ENCODE data around the gene HS3ST4. TPM values are rescaled to one million over a fixed set of nuclear protein-coding genes. Genes with fewer than 3 reads are reported as not detected.
"Not testable (repeated sequence)": the region's sequence is repeated elsewhere in the genome, so short reads cannot be mapped to it uniquely, and the experiment has no call there.

Gene HS3ST4
- total RNA-seq, 1 experiment from 2014 or later: not detected

- H3K4me3 ChIP-seq (replicated peaks in 1 of 2; ENCODE audit: low read depth in 1 of 2, low read length in 2 of 2); H3K27me3 ChIP-seq (ENCODE audit: insufficient read depth, low read length); CTCF ChIA-PET; H3K9me3 ChIP-seq (ENCODE audit: control insufficient read depth in 1 of 2, insufficient read depth in 1 of 2, low read depth in 1 of 2, low read length in 2 of 2); POLR2A ChIA-PET; H3K36me3 ChIP-seq (ENCODE audit: control insufficient read depth in 1 of 2, insufficient read depth in 2 of 2, low read length in 2 of 2); H4K20me1 ChIP-seq (ENCODE audit: insufficient read depth); H3K9ac ChIP-seq (ENCODE audit: low read length); intact Hi-C loops (cut with micrococcal nuclease); H3K9me2 ChIP-seq (ENCODE audit: insufficient read depth); DNase-seq (ENCODE audit: low read depth, low spot score); H3K27ac ChIP-seq (ENCODE audit: low read depth, low read length); H3K4me2 ChIP-seq (ENCODE audit: low read length); H3K4me1 ChIP-seq (ENCODE audit: control insufficient read depth in 1 of 2, insufficient read depth in 2 of 2, low read length in 2 of 2); ATAC-seq; RAD21 ChIA-PET (ENCODE audit: low non-redundant PET in 1 of 2, low total read pairs in 2 of 2, uncharacterized antibody in 2 of 2, unreplicated experiment in 2 of 2); H2AFZ ChIP-seq (ENCODE audit: low read depth, low read length, poor library complexity, severe bottlenecking); H3K79me2 ChIP-seq (ENCODE audit: insufficient read depth, low read length); BruUV-seq (replicated peaks): not testable (repeated sequence)
These were observed 406.4 kb downstream of the HS3ST4 start for GRCh38 chr16:26098206-26098605.

GRCh38 chr16:26102369-26102768 lies 410.6 kb downstream of the HS3ST4 start:
- H3K9me3 ChIP-seq (ENCODE audit: control insufficient read depth in 1 of 2, insufficient read depth in 1 of 2, low read depth in 1 of 2, low read length in 2 of 2): peaks cover 6 to 19% of the 10 kb centered on the region in 2 experiments; a peak in 2 of 4 replicates
- H3K27me3 ChIP-seq (ENCODE audit: insufficient read depth, low read length): no peaks in the 10 kb centered on the region
- no peak for ATAC-seq
- no peaks in the 10 kb centered on the region for H3K36me3 ChIP-seq (ENCODE audit: control insufficient read depth in 1 of 2, insufficient read depth in 2 of 2, low read length in 2 of 2)
- H3K79me2 ChIP-seq (ENCODE audit: insufficient read depth, low read length): no peaks in the 10 kb centered on the region
- H3K9me2 ChIP-seq (ENCODE audit: insufficient read depth): no peaks in the 10 kb centered on the region
- no peak overlapping the region for H2AFZ ChIP-seq (ENCODE audit: low read depth, low read length, poor library complexity, severe bottlenecking)
- RAD21 ChIA-PET (ENCODE audit: low non-redundant PET in 1 of 2, low total read pairs in 2 of 2, uncharacterized antibody in 2 of 2, unreplicated experiment in 2 of 2): no interaction called here
- no peak overlapping the region for H3K27ac ChIP-seq (ENCODE audit: low read depth, low read length)
- no peaks in the 10 kb centered on the region for H3K4me1 ChIP-seq (ENCODE audit: control insufficient read depth in 1 of 2, insufficient read depth in 2 of 2, low read length in 2 of 2)
- CTCF ChIA-PET: no interaction called here
- no TSS peak for BruUV-seq (replicated peaks)
- H3K9ac ChIP-seq (ENCODE audit: low read length): no peak overlapping the region
- POLR2A ChIA-PET: no interaction called here
- H4K20me1 ChIP-seq (ENCODE audit: insufficient read depth): no peaks in the 10 kb centered on the region
- no peak for DNase-seq (ENCODE audit: low read depth, low spot score)
- H3K4me2 ChIP-seq (ENCODE audit: low read length): no peak overlapping the region
- intact Hi-C loops (cut with micrococcal nuclease): no loop called here
- TF ChIP-seq REST (IDR thresholded peaks at IDR 0.05; ENCODE audit: low read depth) (no peak), JUND (IDR thresholded peaks at IDR 0.05) (no peak), CBX3 (IDR thresholded peaks at IDR 0.05; ENCODE audit: low read depth) (no peak), TCF7L2 (IDR thresholded peaks at IDR 0.05; ENCODE audit: borderline replicate concordance, extremely low read depth, insufficient read depth, insufficient read length) (no peak), ZFX (IDR thresholded peaks at IDR 0.05) (no peak), ATF3 (IDR thresholded peaks at IDR 0.05) (no peak)
- no peak overlapping the region for H3K4me3 ChIP-seq (replicated peaks in 1 of 2; ENCODE audit: low read depth in 1 of 2, low read length in 2 of 2)

Data from HCT116 (cell line).